Muscle layer of duodenum (tissue), 2 donors: ENCODE data around the gene MYO5A.
"Not testable (repeated sequence)": the region's sequence is repeated elsewhere in the genome, so short reads cannot be mapped to it uniquely, and the experiment has no call there.

Experiments used
- H3K27ac ChIP-seq: one replicate; pipeline ENCODE4 v1.7.0; 2013; ENCODE audit warnings: mild to moderate bottlenecking, low read length
- H3K27me3 ChIP-seq: one replicate; pipeline ENCODE4 v1.7.0; 2013; ENCODE audit warnings: low read depth, mild to moderate bottlenecking, control low read depth, low read length
- H3K36me3 ChIP-seq, 2 donors: one replicate each; pipeline ENCODE4 v1.7.0; 2013; ENCODE audit warnings: low read length in 2 of 2, control low read depth in 1 of 2, mild to moderate bottlenecking in 1 of 2; ENCODE audit not compliant: insufficient read depth in 2 of 2, control insufficient read depth in 1 of 2
- H3K4me1 ChIP-seq, 2 donors: one replicate each; pipeline ENCODE4 v1.7.0; 2013; ENCODE audit warnings: low read length in 2 of 2, mild to moderate bottlenecking in 2 of 2, control low read depth in 1 of 2, moderate library complexity in 1 of 2; ENCODE audit not compliant: insufficient read depth in 2 of 2, control insufficient read depth in 1 of 2
- H3K4me3 ChIP-seq, 2 donors: one replicate each; pipeline ENCODE4 v1.7.0; 2013; ENCODE audit warnings: low read length in 2 of 2, low read depth in 1 of 2, mild to moderate bottlenecking in 1 of 2
- H3K9me3 ChIP-seq, 2 donors: one replicate each; pipeline ENCODE4 v1.7.0; 2013; ENCODE audit warnings: low read length in 2 of 2, control low read depth in 1 of 2, mild to moderate bottlenecking in 1 of 2; ENCODE audit not compliant: control insufficient read depth in 1 of 2
- donor health status: healthy.

Gene MYO5A

DNA sequence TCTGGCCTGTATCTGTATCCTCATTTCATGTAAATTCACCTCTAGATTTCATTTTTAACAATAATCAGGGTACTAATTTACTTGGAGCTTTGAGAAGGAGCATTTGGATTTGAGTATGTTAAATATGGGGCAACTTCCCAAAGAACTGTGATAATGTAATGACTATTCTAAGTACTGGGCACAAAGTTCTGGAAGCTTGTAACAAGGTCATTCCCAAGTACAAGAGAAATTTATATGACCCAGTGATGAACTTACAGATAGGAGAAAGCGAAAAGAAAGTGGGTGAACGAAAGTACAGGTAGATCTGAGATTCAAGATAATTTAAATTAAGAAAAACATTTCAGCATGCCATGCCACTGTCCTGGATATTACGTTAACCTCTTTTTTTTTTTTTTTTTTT lies 93.8 kb downstream of the MYO5A start:
- Histone ChIP-seq H3K4me3 (no peak overlapping the region), H3K27me3 (no peaks in the 10 kb centered on the region), H3K36me3 (no peaks in the 10 kb centered on the region), H3K9me3 (no peaks in the 10 kb centered on the region), H3K27ac (no peak overlapping the region), H3K4me1 (peaks cover 0 to 2% of the 10 kb centered on the region in 2 donors)

DNA sequence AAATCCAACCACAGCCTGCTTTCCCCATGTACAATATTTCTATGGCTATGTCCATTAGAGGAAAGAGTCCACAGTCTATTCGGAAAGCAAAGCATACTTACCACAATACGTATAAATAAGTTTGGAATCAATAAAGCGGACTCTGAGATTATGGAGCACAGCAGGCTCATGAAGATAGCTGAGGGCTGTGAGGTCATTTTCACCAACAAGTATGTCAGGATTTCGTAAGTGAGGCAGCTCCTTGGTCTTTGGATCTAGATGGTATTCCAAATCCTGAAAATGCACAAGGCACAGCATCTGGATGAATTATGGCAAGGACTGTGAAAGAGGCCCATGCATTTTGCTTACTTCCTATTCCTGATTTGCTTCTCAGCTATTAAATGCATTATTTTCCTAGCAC lies 100.4 kb downstream of the MYO5A start:
- H3K36me3 ChIP-seq = no peaks in the 10 kb centered on the region

DNA sequence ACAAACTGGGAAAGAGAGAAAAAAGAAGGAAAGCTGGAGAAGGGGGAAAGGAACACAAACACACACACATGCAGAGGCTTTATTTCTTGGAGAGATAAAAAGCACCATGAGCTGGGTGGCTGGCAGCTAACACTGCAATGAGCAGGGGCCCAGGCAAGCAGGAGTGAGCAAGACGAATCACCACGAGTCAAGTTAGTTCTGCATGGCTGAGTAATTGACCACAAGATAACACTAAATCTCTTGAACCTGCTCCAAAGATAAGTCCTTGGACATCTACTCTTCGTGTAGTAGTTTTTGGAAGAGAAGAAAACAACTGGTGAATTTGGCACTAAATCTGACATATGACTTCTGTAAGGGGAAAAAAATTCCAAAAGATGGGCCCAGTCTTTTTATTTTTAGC lies 100.9 kb downstream of the MYO5A start:
- H3K36me3 ChIP-seq = no peaks in the 10 kb centered on the region
- no peak overlapping the region for H3K4me3 ChIP-seq
- H3K27me3 ChIP-seq = no peaks in the 10 kb centered on the region
- H3K9me3 ChIP-seq = no peaks in the 10 kb centered on the region
- H3K4me1 ChIP-seq = no peaks in the 10 kb centered on the region
- no peak overlapping the region for H3K27ac ChIP-seq

More for the DNA sequence above, 100.4 kb downstream of the MYO5A start:
- no peak overlapping the region for H3K4me3 ChIP-seq
- H3K9me3 ChIP-seq = no peaks in the 10 kb centered on the region
- no peak overlapping the region for H3K27ac ChIP-seq
- no peaks in the 10 kb centered on the region for H3K27me3 ChIP-seq
- no peaks in the 10 kb centered on the region for H3K4me1 ChIP-seq

DNA sequence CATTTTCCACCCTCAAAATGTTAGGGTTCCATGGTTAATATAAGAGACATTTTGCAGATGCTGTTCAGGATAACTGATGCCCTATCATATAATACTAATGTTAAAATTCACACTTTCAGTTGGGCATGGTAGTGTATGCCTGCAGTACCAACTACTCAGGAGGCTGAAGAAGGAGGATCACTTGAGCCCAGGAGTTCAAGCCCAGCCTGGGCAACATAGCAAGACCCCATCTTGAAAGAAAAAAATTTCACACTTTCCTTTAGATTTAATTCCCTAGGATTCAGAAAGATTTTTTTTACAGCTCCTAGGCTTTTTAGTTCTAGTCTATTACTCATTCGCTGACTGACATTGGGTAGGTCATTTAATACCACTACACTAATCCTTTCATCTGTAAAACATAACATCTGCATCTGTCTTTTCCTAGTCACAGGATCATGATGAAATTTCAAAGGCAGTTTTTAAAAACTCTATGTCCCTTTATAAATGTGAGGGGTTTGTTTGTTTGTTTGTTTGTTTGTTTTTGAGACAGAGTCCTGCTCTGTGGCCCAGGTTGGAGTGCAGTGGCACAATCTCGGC lies 103.7 kb downstream of the MYO5A start:
- Histone ChIP-seq H3K27me3 (no peaks in the 10 kb centered on the region), H3K4me1 (no peaks in the 10 kb centered on the region), H3K9me3 (no peaks in the 10 kb centered on the region), H3K27ac (no peak overlapping the region), H3K4me3 (no peak overlapping the region), H3K36me3 (no peaks in the 10 kb centered on the region)

DNA sequence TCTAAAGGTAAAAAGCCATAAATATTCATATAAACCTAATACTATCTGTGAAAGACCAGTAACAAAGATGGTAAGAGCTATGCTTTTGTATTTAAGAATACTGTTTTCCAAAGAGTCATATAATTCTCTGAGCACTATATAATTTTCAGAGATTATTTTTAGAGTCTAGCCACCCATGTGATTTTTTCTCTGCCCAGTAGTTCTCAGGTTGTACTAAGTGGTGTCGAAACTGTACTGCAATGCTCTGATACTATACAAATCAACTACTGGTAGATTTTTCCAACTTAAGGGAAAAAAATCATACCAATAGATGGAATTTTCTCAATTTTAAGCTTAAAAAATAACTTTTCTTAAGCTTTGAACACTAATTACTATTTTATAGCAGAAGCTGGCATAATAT lies 104.8 kb downstream of the MYO5A start:
- no peak overlapping the region for H3K27ac ChIP-seq
- no peak overlapping the region for H3K4me3 ChIP-seq
- H3K4me1 ChIP-seq = no peaks in the 10 kb centered on the region
- H3K9me3 ChIP-seq = no peaks in the 10 kb centered on the region
- no peaks in the 10 kb centered on the region for H3K36me3 ChIP-seq
- H3K27me3 ChIP-seq = no peaks in the 10 kb centered on the region

DNA sequence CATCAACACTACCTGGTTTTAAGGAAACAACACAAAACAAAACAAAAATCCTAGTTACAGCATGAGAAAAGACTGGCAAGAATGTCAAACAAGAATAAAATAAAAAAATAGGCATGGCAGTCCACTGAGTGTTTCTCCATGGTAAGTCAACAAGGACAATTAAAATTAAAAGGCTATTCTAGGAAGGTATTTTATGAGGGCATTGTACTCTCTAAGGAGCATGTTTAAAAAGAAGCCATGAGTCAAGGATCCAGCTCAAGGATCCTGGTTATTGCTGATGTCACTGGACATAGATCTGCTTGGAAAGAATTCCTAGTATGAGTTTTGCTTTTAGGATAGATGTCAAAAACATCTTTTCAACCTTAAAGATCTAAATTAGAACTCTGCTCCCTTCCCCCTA lies 106.7 kb downstream of the MYO5A start:
- Histone ChIP-seq H3K27ac (no peak overlapping the region), H3K4me3 (no peak overlapping the region), H3K36me3 (no peaks in the 10 kb centered on the region), H3K4me1 (no peaks in the 10 kb centered on the region), H3K27me3 (no peaks in the 10 kb centered on the region), H3K9me3 (no peaks in the 10 kb centered on the region)

DNA sequence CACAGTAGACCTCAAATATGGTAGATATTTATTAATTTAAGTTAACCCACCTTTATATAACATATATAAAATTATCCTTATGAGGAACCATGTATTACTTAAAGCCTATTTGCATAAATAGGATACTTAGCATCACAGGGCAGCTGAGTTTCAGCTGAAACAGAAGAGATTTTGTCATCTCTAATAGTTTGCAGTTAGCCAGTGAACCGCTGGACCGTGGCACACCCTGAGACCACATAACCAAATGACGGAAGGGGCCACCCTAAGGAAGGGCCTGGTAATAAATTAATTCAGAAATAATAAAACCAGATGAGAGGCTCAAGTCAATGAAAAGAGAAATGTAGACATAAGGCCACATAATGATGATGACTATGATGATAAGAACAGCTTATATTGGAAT lies 107.7 kb downstream of the MYO5A start:
- Histone ChIP-seq H3K27me3 (no peaks in the 10 kb centered on the region), H3K27ac (no peak overlapping the region), H3K4me3 (no peak overlapping the region), H3K4me1 (no peaks in the 10 kb centered on the region), H3K36me3 (peaks cover 0 to 1% of the 10 kb centered on the region in 2 donors), H3K9me3 (no peaks in the 10 kb centered on the region)

DNA sequence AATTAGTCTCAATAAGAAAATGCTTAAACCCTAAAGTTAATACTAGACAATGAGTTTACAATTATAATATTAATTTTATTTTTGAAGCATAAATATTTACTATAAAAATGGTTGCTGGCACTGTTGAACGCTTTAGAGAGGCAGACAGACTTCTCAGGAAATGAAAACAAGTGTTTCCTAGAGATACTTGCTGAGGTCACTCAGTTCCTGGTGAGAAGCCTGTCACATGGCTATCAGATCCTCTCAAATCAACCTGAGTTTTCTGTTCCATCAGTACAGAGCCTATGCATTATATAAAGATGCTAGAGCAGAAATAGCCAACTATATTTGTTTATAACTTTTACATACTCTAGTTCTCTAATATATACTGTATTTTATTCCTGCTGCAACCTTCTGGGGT lies 109.2 kb downstream of the MYO5A start:
- Histone ChIP-seq H3K4me3 (no peak overlapping the region), H3K27me3 (no peaks in the 10 kb centered on the region), H3K4me1 (no peaks in the 10 kb centered on the region), H3K9me3 (no peaks in the 10 kb centered on the region), H3K36me3 (peaks cover 0 to 8% of the 10 kb centered on the region in 2 donors), H3K27ac (no peak overlapping the region)

DNA sequence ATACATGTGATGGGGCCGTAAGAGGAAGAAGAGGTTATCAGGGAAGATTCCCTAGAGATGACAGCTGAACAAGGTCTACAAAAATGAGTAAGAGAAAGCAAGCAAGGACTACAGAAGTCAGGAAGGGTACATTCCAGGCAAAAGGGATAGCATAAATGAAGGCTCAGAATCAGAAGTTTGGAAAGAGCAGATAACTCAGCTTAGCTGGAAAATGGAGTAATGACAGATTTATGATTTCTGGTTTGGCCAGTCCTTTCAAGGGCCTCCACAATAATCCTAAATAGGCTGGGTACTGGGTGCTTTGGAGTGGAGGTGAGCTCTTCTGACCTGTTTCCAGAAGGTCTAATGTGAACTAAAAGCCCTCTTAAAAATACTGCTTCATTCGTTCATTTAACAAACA lies 110.7 kb downstream of the MYO5A start:
- no peak overlapping the region for H3K4me3 ChIP-seq
- H3K9me3 ChIP-seq = no peaks in the 10 kb centered on the region
- H3K36me3 ChIP-seq = peaks cover 0 to 8% of the 10 kb centered on the region in 2 donors
- no peaks in the 10 kb centered on the region for H3K27me3 ChIP-seq
- H3K4me1 ChIP-seq = no peaks in the 10 kb centered on the region
- H3K27ac ChIP-seq = no peak overlapping the region

DNA sequence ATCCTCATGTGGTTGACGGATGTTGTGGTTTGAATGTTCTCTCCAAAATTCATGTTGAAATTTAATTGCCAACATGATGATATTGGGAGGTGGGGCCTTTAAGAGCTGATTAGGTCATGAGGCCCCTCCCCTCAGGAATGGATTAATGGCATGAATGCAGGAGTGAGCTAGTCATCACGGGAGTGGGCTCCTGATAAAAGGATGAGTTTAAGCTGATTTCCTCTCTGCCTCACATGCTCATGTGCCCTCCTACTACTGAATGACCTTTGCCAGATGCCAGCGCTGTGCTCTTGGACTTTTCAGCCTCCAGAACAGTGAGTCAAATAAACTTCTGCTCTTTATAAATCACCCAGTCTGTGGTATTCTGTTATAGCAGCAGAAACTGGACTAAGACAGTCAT lies 111.2 kb downstream of the MYO5A start:
- no peaks in the 10 kb centered on the region for H3K27me3 ChIP-seq
- peaks cover 0 to 8% of the 10 kb centered on the region in 2 donors for H3K36me3 ChIP-seq
- H3K9me3 ChIP-seq = no peaks in the 10 kb centered on the region
- H3K4me3 ChIP-seq = no peak overlapping the region
- H3K4me1 ChIP-seq = no peaks in the 10 kb centered on the region
- H3K27ac ChIP-seq = no peak overlapping the region

DNA sequence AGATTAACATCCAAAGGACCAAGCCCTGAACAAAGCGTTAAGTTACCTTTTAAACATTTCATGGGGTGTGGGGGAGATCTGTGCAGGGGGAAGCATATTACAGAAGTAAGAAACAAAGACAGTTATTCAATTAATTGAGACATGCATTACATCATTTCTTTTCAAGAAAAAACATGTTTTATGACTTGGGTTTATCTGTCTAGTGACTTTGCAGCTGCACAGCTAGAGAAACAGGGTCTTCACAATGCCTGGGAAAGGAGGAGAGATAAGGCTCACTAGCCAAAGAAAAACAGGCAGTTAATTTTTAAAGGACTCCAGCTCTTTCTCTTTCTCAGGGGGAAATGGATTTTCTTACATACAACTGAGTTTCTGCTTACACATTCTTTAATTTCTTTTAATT lies 112.1 kb downstream of the MYO5A start:
- not testable (repeated sequence) for H3K27me3 ChIP-seq, H3K27ac ChIP-seq

DNA sequence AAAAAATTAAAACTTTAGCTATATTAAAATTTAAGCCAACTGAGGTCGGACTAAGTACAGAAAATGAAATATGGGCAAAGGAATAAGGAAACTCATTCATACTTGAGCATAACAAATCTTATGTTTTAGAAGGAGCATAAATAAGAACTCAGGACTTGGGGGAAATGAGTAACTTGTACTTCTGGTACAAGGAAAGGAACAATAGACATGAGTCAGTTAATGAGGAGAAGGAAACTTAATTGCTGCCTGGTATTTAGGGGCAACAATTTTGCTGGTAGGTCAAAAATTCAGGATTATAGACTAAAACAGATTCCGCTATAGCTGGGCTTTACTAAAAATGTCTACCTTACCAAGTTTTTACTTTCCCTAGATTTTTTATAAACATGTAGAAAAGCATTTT lies 113.1 kb downstream of the MYO5A start:
- no peaks in the 10 kb centered on the region for H3K9me3 ChIP-seq
- H3K4me3 ChIP-seq = no peak overlapping the region
- no peaks in the 10 kb centered on the region for H3K27me3 ChIP-seq
- no peak overlapping the region for H3K27ac ChIP-seq
- peaks cover 0 to 8% of the 10 kb centered on the region in 2 donors for H3K36me3 ChIP-seq
- no peaks in the 10 kb centered on the region for H3K4me1 ChIP-seq

More for the DNA sequence above, 112.1 kb downstream of the MYO5A start:
- not testable (repeated sequence) for H3K36me3 ChIP-seq, H3K4me1 ChIP-seq, H3K4me3 ChIP-seq, H3K9me3 ChIP-seq
